SU-DHL-6 (cell line): ENCODE data around the gene PKD1L1.

Experiments
- EZH2phosphoT487 ChIP-seq: fragments of 200-600 bp; sonication (generic), shearing (Covaris generic); conservative IDR thresholded peaks from 2 replicates; pipeline ENCODE4 v1.6.1; 2018; ENCODE audit warnings: mild to moderate bottlenecking, antibody characterized with exemption, low read length, moderate library complexity, mixed read lengths
- TF ChIP-seq, protein P1 (sequence below): fragments of 200-600 bp; sonication (generic); IDR thresholded peaks from one replicate; pipeline ENCODE4 v1.5.1; 2017; ENCODE audit warnings: antibody characterized with exemption, mild to moderate bottlenecking, low read length, moderate library complexity; ENCODE audit not compliant: insufficient read depth, poor library complexity, severe bottlenecking

DNA sequence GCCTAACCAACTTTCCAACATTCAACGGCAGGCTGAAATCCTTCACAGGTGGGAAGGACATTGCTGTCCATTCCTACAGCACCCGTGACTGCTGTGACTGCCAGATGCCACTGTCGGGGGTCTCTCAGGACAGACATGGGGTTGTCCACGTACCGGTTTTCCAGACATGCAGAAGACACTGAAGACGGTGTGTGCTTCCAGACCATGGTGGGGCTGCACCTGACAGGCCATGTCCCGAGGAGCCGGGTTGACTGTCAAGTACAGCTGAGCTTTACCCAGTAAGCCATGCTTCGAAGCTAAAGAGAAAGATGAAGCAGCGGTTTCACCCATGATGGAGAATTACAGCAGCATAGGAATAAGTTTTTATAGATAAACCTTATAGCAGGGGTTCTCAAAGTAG, 70.9 kb downstream of the PKD1L1 start:
- TF ChIP-seq, protein P1, sequence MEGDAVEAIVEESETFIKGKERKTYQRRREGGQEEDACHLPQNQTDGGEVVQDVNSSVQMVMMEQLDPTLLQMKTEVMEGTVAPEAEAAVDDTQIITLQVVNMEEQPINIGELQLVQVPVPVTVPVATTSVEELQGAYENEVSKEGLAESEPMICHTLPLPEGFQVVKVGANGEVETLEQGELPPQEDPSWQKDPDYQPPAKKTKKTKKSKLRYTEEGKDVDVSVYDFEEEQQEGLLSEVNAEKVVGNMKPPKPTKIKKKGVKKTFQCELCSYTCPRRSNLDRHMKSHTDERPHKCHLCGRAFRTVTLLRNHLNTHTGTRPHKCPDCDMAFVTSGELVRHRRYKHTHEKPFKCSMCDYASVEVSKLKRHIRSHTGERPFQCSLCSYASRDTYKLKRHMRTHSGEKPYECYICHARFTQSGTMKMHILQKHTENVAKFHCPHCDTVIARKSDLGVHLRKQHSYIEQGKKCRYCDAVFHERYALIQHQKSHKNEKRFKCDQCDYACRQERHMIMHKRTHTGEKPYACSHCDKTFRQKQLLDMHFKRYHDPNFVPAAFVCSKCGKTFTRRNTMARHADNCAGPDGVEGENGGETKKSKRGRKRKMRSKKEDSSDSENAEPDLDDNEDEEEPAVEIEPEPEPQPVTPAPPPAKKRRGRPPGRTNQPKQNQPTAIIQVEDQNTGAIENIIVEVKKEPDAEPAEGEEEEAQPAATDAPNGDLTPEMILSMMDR = no peak
- TF ChIP-seq EZH2phosphoT487 = no peak
